GM21423 (cell line): ENCODE data around the gene HUWE1.
A peak's percentile ranks its signal among the peaks of the same experiment; 100 is the strongest.

Experiments used
- ATAC-seq: cut with Tn5 transposase; IDR thresholded peaks from one replicate; pipeline ENCODE4 v1.9.1; 2021; ENCODE audit warnings: mild to moderate bottlenecking, moderate library complexity; ENCODE audit not compliant: unreplicated experiment

The HUWE1 gene

GRCh38 chrX:53694642-53695041 lies 8.1 kb upstream of the HUWE1 start:
- no peak for ATAC-seq

GRCh38 chrX:53688300-53688699 lies 1.8 kb upstream of the HUWE1 start:
- no peak for ATAC-seq

GRCh38 chrX:53685711-53686110 lies 808 bp downstream of the HUWE1 start:
- no peak for ATAC-seq

- no peak for ATAC-seq
These were observed 1.9 kb downstream of the HUWE1 start for GRCh38 chrX:53684415-53685192.

GRCh38 chrX:53683556-53684414 lies 2.7 kb downstream of the HUWE1 start:
- ATAC-seq, result peak; percentile 66

- ATAC-seq, result no peak
These were observed 3.5 kb downstream of the HUWE1 start for GRCh38 chrX:53682885-53683555.

GRCh38 chrX:53681661-53682060 lies 4.9 kb downstream of the HUWE1 start:
- no peak for ATAC-seq

- no peak for ATAC-seq
These were observed 7.9 kb downstream of the HUWE1 start for GRCh38 chrX:53678667-53679066.

- no peak for ATAC-seq
These were observed 9.2 kb downstream of the HUWE1 start for GRCh38 chrX:53677286-53677685.

- no peak for ATAC-seq
These were observed 11.9 kb downstream of the HUWE1 start for GRCh38 chrX:53674581-53674980.

- no peak for ATAC-seq
These were observed 17.3 kb downstream of the HUWE1 start for GRCh38 chrX:53669258-53669657.

GRCh38 chrX:53666171-53666570 lies 20.3 kb downstream of the HUWE1 start:
- ATAC-seq, result no peak

- ATAC-seq, result no peak
These were observed 26.5 kb downstream of the HUWE1 start for GRCh38 chrX:53660004-53660403.

GRCh38 chrX:53659039-53659438 lies 27.5 kb downstream of the HUWE1 start:
- no peak for ATAC-seq

GRCh38 chrX:53656845-53657244 lies 29.7 kb downstream of the HUWE1 start:
- ATAC-seq, result no peak

GRCh38 chrX:53654376-53654775 lies 32.1 kb downstream of the HUWE1 start:
- ATAC-seq, result no peak

GRCh38 chrX:53644751-53645150 lies 41.8 kb downstream of the HUWE1 start:
- no peak for ATAC-seq

- no peak for ATAC-seq
These were observed 44.2 kb downstream of the HUWE1 start for GRCh38 chrX:53642337-53642736.

- ATAC-seq, result no peak
These were observed 47.3 kb downstream of the HUWE1 start for GRCh38 chrX:53639257-53639656.

- no peak for ATAC-seq
These were observed 49.0 kb downstream of the HUWE1 start for GRCh38 chrX:53637479-53637878.

GRCh38 chrX:53631156-53631555 lies 55.4 kb downstream of the HUWE1 start:
- no peak for ATAC-seq

GRCh38 chrX:53630261-53630660 lies 56.3 kb downstream of the HUWE1 start:
- no peak for ATAC-seq
